HCT116 (cell line): ENCODE measurements around the gene EBP. TPM values are rescaled to one million over a fixed set of nuclear protein-coding genes. Genes with fewer than 3 reads are reported as not detected.

ENCODE experiments used
- ATAC-seq: fragments of 200-7000 bp; cut with Tn5 transposase; 2 replicates; pipeline ENCODE4 v1.9.1; 2020; ENCODE audit warnings: mild to moderate bottlenecking, moderate library complexity
- BruUV-seq: library from RNA; stranded (reverse); fragments of 400-500 nt; replicated peaks from 2 replicates; lab custom pipeline; 2021; lab: Mats Ljungman, UMichigan
- CTCF ChIA-PET: fragments of 300-600 bp; sonication (Branson Sonifier 250); formaldehyde crosslinking; loops from one replicate; lab custom pipeline; 2021; ENCODE audit warnings: antibody characterized with exemption; lab: Charles Lee
- POLR2A ChIA-PET: fragments of 300-600, 350-600 bp; sonication (Branson Sonifier 250); formaldehyde crosslinking; loops from one replicate; lab custom pipeline; 2021; ENCODE audit warnings: antibody characterized with exemption; lab: Charles Lee
- RAD21 ChIA-PET, 2 experiments: fragments of 300-600 bp; sonication (Branson Sonifier 250); formaldehyde crosslinking; loops; one replicate each; lab custom pipeline; 2023; ENCODE audit warnings: low total read pairs in 2 of 2; ENCODE audit not compliant: uncharacterized antibody in 2 of 2, unreplicated experiment in 2 of 2, low non-redundant PET in 1 of 2; lab: Charles Lee
- DNase-seq: peaks from one replicate; pipeline ENCODE4 v3.0.0-alpha.2; 2010; ENCODE audit warnings: low read depth, low spot score
- H2AFZ ChIP-seq: fragments of 200-600 bp; shearing (Covaris generic), sonication (generic); 2 replicates; pipeline ENCODE4 v1.6.1; 2017; ENCODE audit warnings: low read depth, mixed run types, mixed read lengths, antibody characterized with exemption, low read length; ENCODE audit not compliant: poor library complexity, severe bottlenecking
- H3K27ac ChIP-seq: 2 replicates; pipeline ENCODE4 v1.5.1; 2012; ENCODE audit warnings: low read depth, low read length
- H3K27me3 ChIP-seq: fragments of 200-600 bp; sonication (generic); 2 replicates; pipeline ENCODE4 v1.6.1; 2016; ENCODE audit warnings: mixed run types, low read length, mixed read lengths; ENCODE audit not compliant: insufficient read depth
- H3K36me3 ChIP-seq, 2 experiments: fragments of 200-500 bp in 1 of 2; fragments of 200-600 bp in 1 of 2; sonication (Bioruptor generic) in 1 of 2; sonication (generic) in 1 of 2; 2 replicates each; pipeline versions ENCODE4 v1.5.1 to v1.6.1; 2014 to 2016; ENCODE audit warnings: low read length in 2 of 2, inconsistent platforms in 1 of 2, mixed read lengths in 1 of 2, mixed run types in 1 of 2; ENCODE audit not compliant: insufficient read depth in 2 of 2, control insufficient read depth in 1 of 2
- H3K4me1 ChIP-seq, 2 experiments: fragments of 200-600 bp in 1 of 2; sonication (generic) in 1 of 2; 2 replicates each; pipeline versions ENCODE4 v1.5.1 to v1.6.1; 2012 to 2017; ENCODE audit warnings: low read length in 2 of 2, inconsistent platforms in 1 of 2, mild to moderate bottlenecking in 1 of 2, mixed read lengths in 1 of 2, mixed run types in 1 of 2, moderate library complexity in 1 of 2; ENCODE audit not compliant: insufficient read depth in 2 of 2, control insufficient read depth in 1 of 2
- H3K4me2 ChIP-seq: fragments of 200-600 bp; sonication (generic); 2 replicates; pipeline ENCODE4 v1.6.1; 2017; ENCODE audit warnings: mixed run types, low read length, mixed read lengths
- H3K4me3 ChIP-seq, 2 experiments: fragments of 200-600 bp in 1 of 2; sonication (generic) in 1 of 2; replicated peaks in 1 of 2; 2 replicates each; pipeline ENCODE4 v1.5.1; 2011 to 2016; ENCODE audit warnings: low read length in 2 of 2, control low read depth in 1 of 2, low read depth in 1 of 2, mild to moderate bottlenecking in 1 of 2, mixed read lengths in 1 of 2, mixed run types in 1 of 2
- H3K79me2 ChIP-seq: fragments of 200-600 bp; sonication (generic); 2 replicates; pipeline ENCODE4 v1.6.1; 2017; ENCODE audit warnings: mild to moderate bottlenecking, mixed run types, low read length, moderate library complexity, mixed read lengths; ENCODE audit not compliant: insufficient read depth
- H3K9ac ChIP-seq: fragments of 200-600 bp; sonication (generic); 2 replicates; pipeline ENCODE4 v1.6.1; 2016; ENCODE audit warnings: low read length, mixed read lengths
- H3K9me2 ChIP-seq: fragments of 200-600 bp; sonication (generic), shearing (Covaris generic); 2 replicates; pipeline ENCODE4 v1.6.1; 2017; ENCODE audit warnings: mixed run types, mild to moderate bottlenecking, moderate library complexity; ENCODE audit not compliant: insufficient read depth
- H3K9me3 ChIP-seq, 2 experiments: fragments of 200-500 bp in 1 of 2; fragments of 200-600 bp in 1 of 2; sonication (Bioruptor generic) in 1 of 2; sonication (generic) in 1 of 2; 2 replicates each; pipeline ENCODE4 v1.6.1; 2014 to 2017; ENCODE audit warnings: low read length in 2 of 2, mixed read lengths in 2 of 2, inconsistent platforms in 1 of 2, low read depth in 1 of 2, mild to moderate bottlenecking in 1 of 2, mixed run types in 1 of 2, moderate library complexity in 1 of 2; ENCODE audit not compliant: control insufficient read depth in 1 of 2, insufficient read depth in 1 of 2
- H4K20me1 ChIP-seq: fragments of 200-600 bp; sonication (generic), shearing (Covaris generic); 2 replicates; pipeline ENCODE4 v1.6.1; 2017; ENCODE audit warnings: mixed run types, mild to moderate bottlenecking, moderate library complexity; ENCODE audit not compliant: insufficient read depth
- CBX3 ChIP-seq: IDR thresholded peaks from 2 replicates; pipeline ENCODE4 v1.6.1; 2012; ENCODE audit warnings: low read depth
- CEBPB ChIP-seq: IDR thresholded peaks from 2 replicates; pipeline ENCODE4 v1.6.1; 2012; ENCODE audit warnings: low read depth
- EGR1 ChIP-seq: IDR thresholded peaks from 2 replicates; pipeline ENCODE4 v1.6.1; 2012; ENCODE audit warnings: low read depth
- ELF1 ChIP-seq: IDR thresholded peaks from 2 replicates; pipeline ENCODE4 v1.6.1; 2012; ENCODE audit warnings: low read depth, borderline replicate concordance
- EZH2 ChIP-seq: fragments of 200-600 bp; sonication (generic); IDR thresholded peaks from 2 replicates; pipeline ENCODE4 v1.6.1; 2017; ENCODE audit warnings: antibody characterized with exemption, mixed run types
- JUND ChIP-seq: IDR thresholded peaks from 2 replicates; pipeline ENCODE4 v1.6.1; 2012
- POLR2A ChIP-seq: IDR thresholded peaks from 2 replicates; pipeline ENCODE4 v1.7.0; 2011; ENCODE audit warnings: borderline replicate concordance; ENCODE audit not compliant: insufficient read depth, insufficient read length; ENCODE audit errors: extremely low read depth
- POLR2AphosphoS5 ChIP-seq: IDR thresholded peaks from 2 replicates; pipeline ENCODE4 v1.6.1; 2011; ENCODE audit warnings: mild to moderate bottlenecking, low read depth, low read length, moderate library complexity
- RAD21 ChIP-seq: IDR thresholded peaks from 2 replicates; pipeline ENCODE4 v1.6.1; 2012; ENCODE audit warnings: low read depth, mild to moderate bottlenecking
- SP1 ChIP-seq: IDR thresholded peaks from 2 replicates; pipeline ENCODE4 v1.6.1; 2012; ENCODE audit warnings: low read depth
- TCF7L2 ChIP-seq: IDR thresholded peaks from 2 replicates; pipeline ENCODE4 v1.7.0; 2011; ENCODE audit warnings: borderline replicate concordance, inconsistent platforms; ENCODE audit not compliant: insufficient read depth, insufficient read length; ENCODE audit errors: extremely low read depth
- YY1 ChIP-seq: IDR thresholded peaks from 2 replicates; pipeline ENCODE4 v1.6.1; 2011; ENCODE audit warnings: low read length, low read depth, moderate library complexity, mild to moderate bottlenecking; ENCODE audit not compliant: insufficient replicate concordance; ENCODE audit errors: extremely low read depth
- ZFX ChIP-seq: fragments of 450-650 bp; IDR thresholded peaks from 2 replicates; pipeline ENCODE4 v1.6.1; 2017
- ZNF274 ChIP-seq: fragments of 200-500 bp; sonication (Bioruptor generic); IDR thresholded peaks from 2 replicates; pipeline ENCODE4 v1.6.1; 2014; ENCODE audit warnings: mild to moderate bottlenecking, low read depth, low read length, inconsistent platforms
- intact Hi-C: fragments of 100-400 bp; cut with micrococcal nuclease; formaldehyde crosslinking; loops from 2 replicates; pipeline ENCODE4 v1.10.0; 2022
- total RNA-seq: library from RNA; stranded (reverse); gene quantifications from one replicate; pipeline ENCODE4 v1.2.1, GENCODE V29; 2021; ENCODE audit not compliant: unreplicated experiment
- TF ChIP-seq, protein P1 (sequence below): IDR thresholded peaks from 2 replicates; pipeline ENCODE4 v1.6.1; 2012; ENCODE audit warnings: low read depth
- TF ChIP-seq, protein P2 (sequence below), 3 experiments: fragments of 200-600 bp in 1 of 3; sonication (generic) in 1 of 3; IDR thresholded peaks in 2 of 3; conservative IDR thresholded peaks in 1 of 3; 2 replicates each; pipeline ENCODE4 v1.5.1; 2012 to 2017; ENCODE audit warnings: low read depth in 2 of 3, low read length in 2 of 3, antibody characterized with exemption in 1 of 3, borderline replicate concordance in 1 of 3, control low read depth in 1 of 3, mild to moderate bottlenecking in 1 of 3, mixed read lengths in 1 of 3, mixed run types in 1 of 3, moderate library complexity in 1 of 3; ENCODE audit not compliant: insufficient read depth in 1 of 3
- TF ChIP-seq, protein P3 (sequence below): IDR thresholded peaks from 2 replicates; pipeline ENCODE4 v1.6.1; 2011; ENCODE audit warnings: mild to moderate bottlenecking, low read length, moderate library complexity; ENCODE audit not compliant: insufficient replicate concordance; ENCODE audit errors: extremely low read depth

EBP gene
- total RNA-seq, 1 experiment from 2014 or later: 93.8 TPM

DNA sequence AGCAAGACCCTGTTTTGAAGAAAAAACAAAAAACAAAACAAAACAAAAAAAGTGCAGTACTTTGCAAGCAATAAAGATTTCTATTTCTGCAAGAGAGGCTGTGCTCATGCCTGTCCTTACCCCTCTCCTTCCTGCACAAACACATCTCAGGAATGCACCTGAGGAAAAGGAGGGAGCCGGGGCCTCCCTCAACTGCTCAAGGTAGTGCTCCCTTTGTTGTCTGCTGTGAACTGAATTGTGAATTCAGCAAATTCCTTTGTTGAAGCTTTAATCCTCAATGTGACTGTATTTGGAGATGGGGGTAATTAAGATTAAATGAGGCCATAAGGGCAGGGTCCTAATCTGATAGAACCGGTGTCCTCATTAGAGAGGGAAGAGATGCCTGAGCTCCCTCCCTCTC lies 31.7 kb upstream of the EBP start:
- POLR2A ChIA-PET: no interaction called here
- RAD21 ChIA-PET: no interaction called here
- no peak for DNase-seq
- Histone ChIP-seq H3K79me2 (no peaks in the 10 kb centered on the region), H3K4me2 (no peak overlapping the region), H3K9ac (no peak overlapping the region), H3K9me3 (no peaks in the 10 kb centered on the region), H3K27ac (no peak overlapping the region), H4K20me1 (no peaks in the 10 kb centered on the region), H3K4me1 (peaks cover 6 to 60% of the 10 kb centered on the region in 2 experiments; a peak in 3 of 4 replicates), H3K4me3 (no peak overlapping the region), H3K9me2 (no peaks in the 10 kb centered on the region), H3K36me3 (no peaks in the 10 kb centered on the region; a peak in 1 of 4 replicates), H2AFZ (no peak overlapping the region), H3K27me3 (no peaks in the 10 kb centered on the region)
- intact Hi-C loops: loop anchor here (5.0 to 10.0 kb wide), 4 partner anchors 408 to 925 kb away; partner anchors contain the start of gene ARAF
- ATAC-seq: no peak
- CTCF ChIA-PET: no interaction called here
- no TSS peak for BruUV-seq
- TF ChIP-seq POLR2A: no peak
- TF ChIP-seq, protein P1, sequence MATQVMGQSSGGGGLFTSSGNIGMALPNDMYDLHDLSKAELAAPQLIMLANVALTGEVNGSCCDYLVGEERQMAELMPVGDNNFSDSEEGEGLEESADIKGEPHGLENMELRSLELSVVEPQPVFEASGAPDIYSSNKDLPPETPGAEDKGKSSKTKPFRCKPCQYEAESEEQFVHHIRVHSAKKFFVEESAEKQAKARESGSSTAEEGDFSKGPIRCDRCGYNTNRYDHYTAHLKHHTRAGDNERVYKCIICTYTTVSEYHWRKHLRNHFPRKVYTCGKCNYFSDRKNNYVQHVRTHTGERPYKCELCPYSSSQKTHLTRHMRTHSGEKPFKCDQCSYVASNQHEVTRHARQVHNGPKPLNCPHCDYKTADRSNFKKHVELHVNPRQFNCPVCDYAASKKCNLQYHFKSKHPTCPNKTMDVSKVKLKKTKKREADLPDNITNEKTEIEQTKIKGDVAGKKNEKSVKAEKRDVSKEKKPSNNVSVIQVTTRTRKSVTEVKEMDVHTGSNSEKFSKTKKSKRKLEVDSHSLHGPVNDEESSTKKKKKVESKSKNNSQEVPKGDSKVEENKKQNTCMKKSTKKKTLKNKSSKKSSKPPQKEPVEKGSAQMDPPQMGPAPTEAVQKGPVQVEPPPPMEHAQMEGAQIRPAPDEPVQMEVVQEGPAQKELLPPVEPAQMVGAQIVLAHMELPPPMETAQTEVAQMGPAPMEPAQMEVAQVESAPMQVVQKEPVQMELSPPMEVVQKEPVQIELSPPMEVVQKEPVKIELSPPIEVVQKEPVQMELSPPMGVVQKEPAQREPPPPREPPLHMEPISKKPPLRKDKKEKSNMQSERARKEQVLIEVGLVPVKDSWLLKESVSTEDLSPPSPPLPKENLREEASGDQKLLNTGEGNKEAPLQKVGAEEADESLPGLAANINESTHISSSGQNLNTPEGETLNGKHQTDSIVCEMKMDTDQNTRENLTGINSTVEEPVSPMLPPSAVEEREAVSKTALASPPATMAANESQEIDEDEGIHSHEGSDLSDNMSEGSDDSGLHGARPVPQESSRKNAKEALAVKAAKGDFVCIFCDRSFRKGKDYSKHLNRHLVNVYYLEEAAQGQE: no peak
- no peak for TF ChIP-seq ZFX
- TF ChIP-seq JUND: no peak
- no peak for TF ChIP-seq ZNF274
- TF ChIP-seq TCF7L2: no peak
- TF ChIP-seq SP1: no peak
- no peak for TF ChIP-seq ELF1
- no peak for TF ChIP-seq EGR1
- no peak for TF ChIP-seq POLR2AphosphoS5
- TF ChIP-seq, protein P2, sequence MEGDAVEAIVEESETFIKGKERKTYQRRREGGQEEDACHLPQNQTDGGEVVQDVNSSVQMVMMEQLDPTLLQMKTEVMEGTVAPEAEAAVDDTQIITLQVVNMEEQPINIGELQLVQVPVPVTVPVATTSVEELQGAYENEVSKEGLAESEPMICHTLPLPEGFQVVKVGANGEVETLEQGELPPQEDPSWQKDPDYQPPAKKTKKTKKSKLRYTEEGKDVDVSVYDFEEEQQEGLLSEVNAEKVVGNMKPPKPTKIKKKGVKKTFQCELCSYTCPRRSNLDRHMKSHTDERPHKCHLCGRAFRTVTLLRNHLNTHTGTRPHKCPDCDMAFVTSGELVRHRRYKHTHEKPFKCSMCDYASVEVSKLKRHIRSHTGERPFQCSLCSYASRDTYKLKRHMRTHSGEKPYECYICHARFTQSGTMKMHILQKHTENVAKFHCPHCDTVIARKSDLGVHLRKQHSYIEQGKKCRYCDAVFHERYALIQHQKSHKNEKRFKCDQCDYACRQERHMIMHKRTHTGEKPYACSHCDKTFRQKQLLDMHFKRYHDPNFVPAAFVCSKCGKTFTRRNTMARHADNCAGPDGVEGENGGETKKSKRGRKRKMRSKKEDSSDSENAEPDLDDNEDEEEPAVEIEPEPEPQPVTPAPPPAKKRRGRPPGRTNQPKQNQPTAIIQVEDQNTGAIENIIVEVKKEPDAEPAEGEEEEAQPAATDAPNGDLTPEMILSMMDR (IDR thresholded peaks at IDR 0.05 in 2 of 3, conservative IDR thresholded peaks at IDR 0.05 in 1 of 3; ENCODE audit: borderline replicate concordance in 1 of 3, insufficient read depth in 1 of 3, low read depth in 2 of 3, low read length in 2 of 3): no peak
- no peak for TF ChIP-seq YY1
- no peak for TF ChIP-seq EZH2
- TF ChIP-seq CEBPB: no peak
- TF ChIP-seq, protein P3, sequence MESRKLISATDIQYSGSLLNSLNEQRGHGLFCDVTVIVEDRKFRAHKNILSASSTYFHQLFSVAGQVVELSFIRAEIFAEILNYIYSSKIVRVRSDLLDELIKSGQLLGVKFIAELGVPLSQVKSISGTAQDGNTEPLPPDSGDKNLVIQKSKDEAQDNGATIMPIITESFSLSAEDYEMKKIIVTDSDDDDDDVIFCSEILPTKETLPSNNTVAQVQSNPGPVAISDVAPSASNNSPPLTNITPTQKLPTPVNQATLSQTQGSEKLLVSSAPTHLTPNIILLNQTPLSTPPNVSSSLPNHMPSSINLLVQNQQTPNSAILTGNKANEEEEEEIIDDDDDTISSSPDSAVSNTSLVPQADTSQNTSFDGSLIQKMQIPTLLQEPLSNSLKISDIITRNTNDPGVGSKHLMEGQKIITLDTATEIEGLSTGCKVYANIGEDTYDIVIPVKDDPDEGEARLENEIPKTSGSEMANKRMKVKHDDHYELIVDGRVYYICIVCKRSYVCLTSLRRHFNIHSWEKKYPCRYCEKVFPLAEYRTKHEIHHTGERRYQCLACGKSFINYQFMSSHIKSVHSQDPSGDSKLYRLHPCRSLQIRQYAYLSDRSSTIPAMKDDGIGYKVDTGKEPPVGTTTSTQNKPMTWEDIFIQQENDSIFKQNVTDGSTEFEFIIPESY: no peak
- no peak for TF ChIP-seq RAD21
- no peak for TF ChIP-seq CBX3
